HL-60 (cell line): ENCODE measurements around the gene FGD5.

Experiments
- CTCF ChIP-seq: IDR thresholded peaks from one replicate; pipeline ENCODE4 v1.5.1; 2011; ENCODE audit warnings: low read length, control low read depth, inconsistent platforms; ENCODE audit not compliant: insufficient read depth
- POLR2AphosphoS5 ChIP-seq: IDR thresholded peaks from 2 replicates; pipeline ENCODE4 v1.6.1; 2012; ENCODE audit warnings: low read depth
- REST ChIP-seq: IDR thresholded peaks from 2 replicates; pipeline ENCODE4 v1.6.1; 2012; ENCODE audit warnings: low read depth; ENCODE audit not compliant: insufficient replicate concordance

- TF ChIP-seq CTCF (no peak), REST (no peak), POLR2AphosphoS5 (no peak)
Observed at GRCh38 chr3:14889943-14890342, 71.2 kb downstream of the FGD5 start.
